SK-N-SH (cell line): ENCODE measurements around the gene RNF19B.

Experiments
- CTCF ChIP-seq: fragments of 200-600 bp; sonication (generic); IDR thresholded peaks from 2 replicates; pipeline ENCODE4 v1.6.1; 2017; ENCODE audit warnings: antibody characterized with exemption, mild to moderate bottlenecking, moderate library complexity
- EP300 ChIP-seq, 2 experiments: IDR thresholded peaks; 2 replicates each; pipeline versions ENCODE4 v1.4.0 to v1.6.1; 2012; ENCODE audit warnings: borderline replicate concordance in 1 of 2, low read depth in 1 of 2, low read length in 1 of 2
- FOXJ3 ChIP-seq: sonication (generic); formaldehyde crosslinking; IDR thresholded peaks from 2 replicates; pipeline ENCODE4 v1.5.1; 2020; ENCODE audit warnings: mild to moderate bottlenecking, missing genetic modification reagents
- FOXM1 ChIP-seq: IDR thresholded peaks from 2 replicates; pipeline ENCODE4 v1.4.0; 2012; ENCODE audit warnings: low read depth, mild to moderate bottlenecking
- GABPA ChIP-seq: IDR thresholded peaks from 2 replicates; pipeline ENCODE4 v1.4.0; 2012; ENCODE audit warnings: low read depth, mild to moderate bottlenecking
- MEF2A ChIP-seq: IDR thresholded peaks from 2 replicates; pipeline ENCODE4 v1.4.0; 2012; ENCODE audit warnings: low read depth, borderline replicate concordance
- POLR2AphosphoS5 ChIP-seq: IDR thresholded peaks from 2 replicates; pipeline ENCODE4 v1.6.1; 2012; ENCODE audit warnings: low read depth, low read length
- RCOR1 ChIP-seq: fragments of 150-350 bp; IDR thresholded peaks from 2 replicates; pipeline ENCODE4 v1.6.1; 2017; ENCODE audit warnings: antibody characterized with exemption, low read length
- RXRA ChIP-seq: IDR thresholded peaks from 2 replicates; pipeline ENCODE4 v1.4.0; 2012; ENCODE audit warnings: low read depth, mild to moderate bottlenecking, borderline replicate concordance
- YY1 ChIP-seq: IDR thresholded peaks from 2 replicates; pipeline ENCODE4 v1.4.0; 2012; ENCODE audit warnings: low read depth, mild to moderate bottlenecking

GRCh38 chr1:32948390-32948722 is 16.3 kb downstream of the RNF19B start:
- TF ChIP-seq CTCF (no peak), POLR2AphosphoS5 (no peak), GABPA (no peak), FOXM1 (no peak), RXRA (no peak), YY1 (no peak), EP300 (IDR thresholded peaks at IDR 0.05; ENCODE audit: borderline replicate concordance in 1 of 2, low read depth in 1 of 2, low read length in 1 of 2) (no peak), MEF2A (no peak), FOXJ3 (no peak), RCOR1 (no peak)
